GM19025 (cell line): Measurements from ENCODE around the gene MYBL2.
"Not testable (repeated sequence)": the region's sequence is repeated elsewhere in the genome, so short reads cannot be mapped to it uniquely, and the experiment has no call there.

Experiments used
- ATAC-seq: cut with Tn5 transposase; IDR thresholded peaks from one replicate; pipeline ENCODE4 v1.9.1; 2021; ENCODE audit warnings: mild to moderate bottlenecking, low read depth, moderate library complexity; ENCODE audit not compliant: unreplicated experiment

MYBL2 gene

DNA sequence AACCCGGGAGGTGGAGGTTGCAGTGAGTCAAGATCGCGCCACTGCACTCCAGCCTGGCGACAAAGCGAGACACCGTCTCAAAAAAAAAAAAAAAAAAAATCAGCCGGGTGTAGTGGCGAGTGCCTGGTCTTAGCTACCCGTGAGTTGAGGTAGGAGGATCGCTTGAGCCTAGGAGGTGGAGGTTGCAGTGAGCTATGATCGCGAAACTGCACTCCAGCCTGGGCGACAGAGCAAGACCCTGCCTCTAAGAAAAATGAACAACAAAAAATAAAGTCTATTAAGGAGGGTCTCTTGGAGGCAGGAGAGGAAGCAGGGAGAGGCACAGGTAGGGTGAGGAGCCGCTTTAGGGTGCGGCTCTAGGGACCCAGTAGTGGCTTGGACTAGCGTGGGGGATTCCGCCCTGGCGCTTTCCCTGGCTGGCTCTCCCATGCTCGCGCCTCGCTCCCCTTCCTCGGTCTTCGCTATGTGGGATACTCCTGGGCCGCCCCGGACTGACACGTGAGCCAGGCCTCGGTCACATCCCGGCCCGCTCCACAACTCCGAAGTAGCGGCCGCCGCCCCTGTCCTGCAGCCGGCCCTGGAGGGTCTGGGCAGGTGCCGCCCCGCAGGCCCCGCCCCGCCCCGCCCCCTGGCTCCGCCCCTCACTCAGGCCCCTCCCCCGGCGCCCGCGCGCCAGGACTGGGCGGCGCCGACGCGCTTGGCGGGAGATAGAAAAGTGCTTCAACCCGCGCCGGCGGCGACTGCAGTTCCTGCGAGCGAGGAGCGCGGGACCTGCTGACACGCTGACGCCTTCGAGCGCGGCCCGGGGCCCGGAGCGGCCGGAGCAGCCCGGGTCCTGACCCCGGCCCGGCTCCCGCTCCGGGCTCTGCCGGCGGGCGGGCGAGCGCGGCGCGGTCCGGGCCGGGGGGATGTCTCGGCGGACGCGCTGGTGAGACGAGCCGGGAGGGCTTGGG is at the start of gene MYBL2:
Gene MYBL2, plus strand, starts transcription at position 739 of the 953 bp plus-strand sequence. Its CDS starts 170 bp downstream, at position 909.
- peak; percentile 68 for ATAC-seq

DNA sequence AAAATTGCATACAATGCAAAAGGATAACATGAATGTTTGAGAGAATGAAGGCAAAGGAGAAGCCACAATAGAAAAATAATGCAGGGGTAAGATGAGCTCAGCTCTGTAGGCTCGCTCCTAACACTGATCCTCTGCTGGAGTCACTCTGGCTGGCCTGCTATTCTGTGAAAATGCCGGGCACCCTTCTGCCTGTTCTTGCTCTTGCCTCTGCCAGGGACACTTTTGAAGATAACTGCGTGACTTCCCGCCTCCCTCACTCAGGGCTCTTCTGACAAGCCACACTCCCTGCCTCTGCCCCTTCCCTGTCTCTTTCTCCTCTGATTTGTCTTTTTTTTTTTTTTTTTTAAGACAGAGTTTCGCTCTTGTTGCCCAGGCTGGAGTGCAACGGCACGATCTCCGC is 35.3 kb upstream of the MYBL2 start:
- ATAC-seq = no peak

DNA sequence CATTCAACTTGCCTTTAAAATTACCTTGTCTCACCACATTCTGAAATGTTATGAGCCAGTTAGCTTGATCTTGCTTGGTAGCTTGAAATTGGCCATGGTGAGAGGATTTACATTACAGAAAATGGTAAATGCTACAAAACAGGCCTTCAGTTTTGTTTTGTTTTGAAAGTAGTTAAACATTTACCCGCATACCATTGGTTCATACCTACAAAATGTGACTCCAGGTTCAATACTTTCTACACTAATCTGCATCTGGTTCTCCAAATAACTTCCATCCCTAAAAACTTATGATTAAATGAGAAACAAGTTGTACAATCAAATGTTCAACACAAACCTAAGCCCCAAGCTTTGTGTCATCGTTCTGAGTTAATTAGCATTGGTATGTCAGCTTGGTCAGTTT is 30.5 kb upstream of the MYBL2 start:
- no peak for ATAC-seq

DNA sequence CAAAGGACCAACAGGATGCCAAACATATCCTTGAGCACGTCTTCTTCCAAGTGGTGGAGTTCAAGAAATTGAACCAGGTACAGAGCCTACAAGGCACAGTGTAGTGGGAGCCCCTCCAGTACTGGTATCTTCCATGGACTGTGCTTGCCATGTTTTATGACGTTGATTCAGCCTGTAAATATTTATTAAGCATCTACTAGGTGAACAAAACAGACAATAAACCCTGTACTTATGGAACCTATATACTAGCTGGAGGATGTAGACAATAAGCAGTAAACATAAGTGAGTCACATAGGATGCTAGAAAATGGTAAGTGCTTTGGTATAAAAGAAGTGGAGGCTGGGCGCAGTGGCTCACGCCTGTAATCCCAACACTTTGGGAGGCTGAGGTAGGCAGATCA is 24.4 kb upstream of the MYBL2 start:
- ATAC-seq = no peak

DNA sequence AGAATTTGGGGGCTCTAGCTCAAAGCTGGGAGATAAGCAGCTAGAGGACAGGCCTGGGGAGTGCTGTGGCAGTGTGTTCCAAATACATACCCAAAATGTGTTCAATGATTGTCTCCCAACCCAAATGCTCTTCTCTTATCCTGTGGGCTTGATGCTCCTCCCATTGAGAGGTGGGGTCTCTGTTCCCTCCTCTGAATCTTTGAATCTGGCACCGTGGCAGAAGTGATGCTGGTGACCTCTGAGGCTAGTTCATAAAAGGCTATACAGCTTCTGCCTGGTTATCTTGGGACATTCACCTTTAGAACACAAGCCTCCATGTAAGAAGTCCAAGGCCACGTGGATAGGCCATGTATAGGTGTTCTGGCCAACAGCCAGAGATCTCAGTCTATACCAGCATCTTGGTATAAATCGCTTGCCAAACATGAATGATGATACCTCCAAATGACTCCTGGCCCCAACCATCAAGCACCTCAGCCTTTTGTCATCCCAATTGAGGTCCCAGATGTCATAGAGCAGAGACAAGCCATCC is 15.9 kb upstream of the MYBL2 start:
- no peak for ATAC-seq

DNA sequence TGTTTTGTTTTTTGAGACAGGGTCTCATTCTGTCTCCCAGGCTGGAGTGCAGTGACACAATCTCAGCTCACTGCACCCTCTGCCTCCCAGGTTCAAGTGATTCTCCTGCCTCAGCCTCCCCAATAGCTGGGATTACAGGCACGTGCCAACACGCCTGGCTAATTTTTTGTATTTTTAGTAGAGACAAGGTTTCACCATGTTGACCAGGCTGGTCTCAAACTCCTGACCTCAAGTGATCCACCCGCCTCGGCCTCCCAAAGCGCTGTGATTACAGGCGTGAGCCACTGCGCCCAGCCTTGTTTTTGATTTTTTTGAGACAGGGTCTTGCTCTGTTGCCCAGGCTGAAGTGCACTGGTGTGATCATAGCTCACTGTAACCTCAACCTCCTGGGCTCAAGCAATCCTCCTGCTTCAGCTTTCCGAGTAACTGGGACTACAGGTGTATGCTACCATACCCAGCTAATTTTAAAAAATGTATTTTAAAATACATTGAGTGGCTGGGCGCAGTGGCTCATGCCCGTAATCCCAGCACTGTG is 15.2 kb upstream of the MYBL2 start:
- not testable (repeated sequence) for ATAC-seq

DNA sequence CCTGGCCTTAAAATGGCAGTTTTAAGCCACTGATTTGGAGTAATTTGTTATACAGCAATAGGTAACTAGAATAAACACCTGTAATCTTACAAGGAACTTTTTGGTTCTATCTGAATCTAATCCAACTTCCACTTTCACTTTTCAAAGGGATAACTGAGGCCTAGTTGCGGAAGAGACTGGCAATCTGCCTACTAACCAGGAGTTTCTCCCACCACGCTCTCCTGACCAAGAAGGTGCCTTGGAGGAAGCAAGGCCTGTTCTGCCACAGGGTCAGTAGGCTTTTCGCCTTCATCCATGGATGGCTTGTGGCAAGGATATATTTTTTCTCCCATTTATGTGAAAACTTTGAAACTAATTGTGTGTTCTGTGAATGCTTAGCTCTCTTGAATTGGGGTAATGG is 12.9 kb upstream of the MYBL2 start:
- no peak for ATAC-seq

DNA sequence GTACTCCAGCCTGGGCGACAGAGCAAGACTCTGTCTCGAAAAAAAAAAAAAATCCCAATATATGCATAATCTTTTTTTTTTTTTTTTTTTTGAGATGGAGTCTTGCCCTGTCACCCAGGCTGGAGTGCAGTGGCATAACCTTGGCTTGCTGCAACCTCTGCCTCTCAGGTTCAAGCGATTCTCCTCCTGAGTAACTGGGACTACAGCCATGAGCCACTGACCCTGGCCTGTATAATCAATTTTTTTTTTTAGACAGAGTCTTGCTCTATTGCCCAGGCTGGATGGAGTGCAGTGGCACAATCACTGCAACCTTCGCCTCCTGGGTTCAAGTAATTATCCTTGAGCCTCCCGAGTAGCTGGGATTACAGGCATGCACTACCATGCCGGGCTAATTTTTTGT is 11.7 kb upstream of the MYBL2 start:
- ATAC-seq = not testable (repeated sequence)

DNA sequence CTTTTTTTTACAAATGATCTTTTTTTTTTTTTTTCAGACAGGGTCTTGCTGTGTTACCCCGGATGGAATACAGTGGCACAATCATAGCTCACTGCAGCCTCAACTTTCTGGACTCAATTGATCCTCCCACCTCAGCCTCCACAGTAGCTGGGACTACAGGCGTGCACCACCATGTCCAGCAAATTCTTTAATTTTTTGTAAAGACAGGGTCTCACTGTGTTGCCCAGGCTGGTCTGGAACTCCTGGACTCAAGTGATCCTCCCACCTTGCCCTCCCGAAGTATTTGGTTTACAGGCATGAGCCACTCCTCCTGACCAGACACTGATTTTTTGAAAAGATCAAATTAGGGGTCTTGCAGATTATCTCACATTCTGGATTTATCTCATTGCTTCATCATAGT is 11.0 kb upstream of the MYBL2 start:
- no peak for ATAC-seq

DNA sequence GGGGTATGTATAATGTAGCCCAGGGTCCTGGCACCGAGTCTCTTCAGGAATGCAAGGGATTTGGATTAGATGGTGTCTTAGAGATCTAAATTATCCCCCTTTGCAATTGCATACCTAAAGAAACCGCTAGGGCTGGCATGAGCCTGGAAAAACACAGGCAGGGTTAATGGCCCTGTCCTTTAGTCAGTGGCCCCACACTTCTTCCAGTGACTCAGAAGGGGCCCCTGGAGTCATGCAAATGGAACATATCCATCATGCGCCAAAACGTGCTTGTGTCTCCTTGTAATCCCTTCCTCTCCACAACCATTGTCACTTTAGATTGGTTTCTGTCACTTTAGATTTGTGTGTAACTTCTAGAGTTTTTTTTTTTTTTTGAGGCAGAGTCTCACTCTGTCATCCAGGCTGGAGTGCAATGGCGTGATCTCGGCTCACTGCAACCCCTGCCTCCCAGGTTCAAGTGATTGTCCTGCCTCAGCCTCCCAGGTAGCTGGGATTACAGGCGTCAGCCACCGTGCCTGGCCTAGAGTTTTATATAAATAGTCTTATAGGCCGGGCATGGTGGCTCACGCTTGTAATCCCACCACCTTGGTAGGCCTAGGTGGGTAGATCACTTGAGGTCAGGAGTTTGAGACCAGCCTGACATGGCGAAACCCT is 8.7 kb upstream of the MYBL2 start:
- no peak for ATAC-seq

DNA sequence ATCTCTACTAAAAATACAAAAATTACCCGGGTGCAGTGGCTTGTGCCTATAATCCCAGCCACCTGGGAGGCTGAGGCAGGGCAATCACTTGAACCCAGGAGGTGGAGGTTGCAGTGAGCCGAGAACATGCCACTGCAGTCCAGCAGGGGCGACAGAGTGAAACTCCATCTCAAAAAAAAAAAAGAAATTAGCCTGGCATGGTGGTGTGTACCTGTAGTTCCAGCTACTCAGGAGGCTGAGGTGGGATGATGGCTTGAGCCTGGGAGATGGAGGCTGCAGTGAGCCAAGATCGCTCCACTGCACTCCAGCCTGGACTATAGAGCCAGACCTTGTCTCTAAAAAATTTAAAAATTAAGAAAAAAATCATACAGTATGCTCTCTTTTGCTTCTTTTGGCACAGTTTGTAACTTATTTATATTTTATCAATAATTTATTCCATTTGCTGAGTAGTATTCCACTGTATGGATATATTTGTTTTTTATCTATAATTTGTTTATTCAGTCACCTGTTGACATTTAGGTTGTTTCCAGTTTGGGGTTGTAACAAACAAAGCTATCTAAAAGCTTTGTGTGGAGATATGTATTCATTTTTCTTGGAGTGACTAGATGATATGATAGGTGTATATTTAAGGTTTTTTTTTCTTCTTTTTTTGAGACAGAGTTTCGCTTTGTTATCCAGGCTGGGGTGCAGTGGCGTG is 8.0 kb upstream of the MYBL2 start:
- ATAC-seq = no peak

DNA sequence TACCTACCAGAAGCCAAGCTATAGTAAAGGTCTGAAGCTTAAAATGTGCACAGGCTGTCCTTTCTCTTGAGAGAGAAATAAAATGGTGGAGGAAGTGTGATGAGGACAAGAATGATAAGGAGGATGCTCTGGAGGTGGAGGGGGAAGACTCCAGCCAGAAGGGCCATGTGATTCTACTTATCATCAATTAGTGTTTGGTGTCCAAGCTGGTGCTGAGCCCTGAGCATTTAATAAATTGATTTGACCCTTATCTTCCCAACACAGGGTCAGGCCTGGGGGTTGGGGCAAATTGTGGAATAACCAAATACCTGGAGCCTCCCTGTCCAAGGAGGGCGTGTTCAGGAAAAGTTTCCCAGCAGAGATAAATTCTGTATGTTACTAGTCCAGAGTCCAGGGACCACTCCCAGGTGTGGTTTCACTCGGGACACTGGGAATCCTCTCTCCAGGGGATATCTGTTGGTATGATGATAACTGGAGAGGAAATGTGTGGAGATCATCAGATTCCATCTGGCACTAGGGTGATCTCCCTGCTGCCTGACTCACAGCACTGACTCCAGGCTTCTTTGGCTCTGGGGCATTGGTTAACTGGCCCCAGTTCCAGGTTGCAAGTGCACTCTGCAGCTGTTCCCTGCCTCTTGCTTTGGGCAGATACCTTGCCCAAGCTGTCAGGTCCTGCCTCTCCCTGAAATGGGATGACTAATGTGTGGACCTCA is 3.8 kb upstream of the MYBL2 start:
- no peak for ATAC-seq

DNA sequence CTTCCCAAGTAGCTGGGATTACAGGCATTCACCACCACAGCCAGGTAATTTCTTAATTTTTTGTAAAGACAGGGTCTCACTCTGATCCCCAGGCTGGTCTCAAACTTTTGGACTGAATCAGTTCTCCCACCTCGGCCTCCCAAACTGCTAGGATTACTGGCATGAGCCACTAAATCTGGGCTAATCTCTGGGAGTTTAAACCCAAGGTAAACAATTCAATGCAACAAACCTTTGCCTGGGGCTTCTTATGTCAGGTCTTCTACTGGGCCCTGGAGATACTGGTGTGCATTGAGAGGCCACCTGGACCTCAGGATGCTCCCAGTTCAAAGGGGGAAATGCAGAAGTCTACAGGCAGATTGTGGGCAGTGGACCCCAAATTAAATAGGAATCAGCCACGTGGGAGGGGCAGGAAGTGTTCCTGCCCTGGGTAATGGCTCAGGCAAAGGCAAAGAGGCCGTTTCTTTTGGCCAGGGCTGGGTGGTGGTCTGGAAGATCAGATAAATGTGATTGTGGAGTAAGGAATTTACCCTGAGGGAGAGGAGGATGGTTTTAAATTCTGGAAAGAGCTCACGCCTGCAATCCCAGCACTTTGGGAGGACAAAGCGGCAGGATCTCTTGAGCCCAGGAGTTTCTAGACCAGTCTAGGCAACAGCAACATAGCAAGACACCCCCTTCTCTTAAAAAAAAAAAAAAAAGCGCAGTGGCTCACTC is 1.3 kb upstream of the MYBL2 start:
- ATAC-seq = no peak

DNA sequence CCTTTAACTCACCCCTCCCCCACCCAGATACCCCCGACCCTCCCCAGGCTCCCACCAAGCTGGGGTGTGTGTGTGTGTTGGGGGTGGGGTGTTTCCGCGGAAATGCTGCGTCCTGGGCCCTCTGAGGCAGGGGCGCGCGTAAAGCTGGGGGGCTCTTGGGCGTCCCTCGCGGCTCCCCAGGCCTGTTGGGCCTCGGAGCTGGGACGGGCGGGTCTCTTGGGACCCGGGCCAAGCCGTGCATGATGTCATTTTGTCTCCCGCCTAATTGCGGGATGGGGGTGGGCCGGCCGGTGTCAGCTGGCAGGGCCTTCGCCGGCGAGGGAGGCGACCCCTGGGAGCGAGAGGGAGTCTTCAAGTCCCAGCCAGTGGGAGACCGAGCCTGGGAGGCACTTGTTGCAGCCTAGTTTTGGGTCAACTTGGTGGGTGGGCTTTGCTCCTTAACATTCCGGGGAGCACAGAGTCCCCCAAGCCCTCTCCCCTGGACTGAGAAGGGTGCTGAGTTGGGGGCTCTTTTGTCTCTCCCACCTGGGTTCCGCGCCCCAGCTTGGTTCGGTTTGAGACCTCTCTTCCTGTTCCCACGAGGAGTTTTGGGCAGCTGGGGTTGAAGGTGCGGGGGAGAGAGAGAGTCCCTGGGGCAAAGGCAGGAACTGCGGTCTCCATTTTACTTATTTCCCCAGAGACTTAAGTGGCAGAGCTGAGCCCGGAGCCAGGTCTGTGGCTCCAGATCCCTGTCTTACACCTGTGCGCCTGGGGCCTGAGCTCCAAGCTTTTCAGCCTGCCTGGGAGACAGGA is 623 bp downstream of the MYBL2 start:
- ATAC-seq = peak; percentile 11

DNA sequence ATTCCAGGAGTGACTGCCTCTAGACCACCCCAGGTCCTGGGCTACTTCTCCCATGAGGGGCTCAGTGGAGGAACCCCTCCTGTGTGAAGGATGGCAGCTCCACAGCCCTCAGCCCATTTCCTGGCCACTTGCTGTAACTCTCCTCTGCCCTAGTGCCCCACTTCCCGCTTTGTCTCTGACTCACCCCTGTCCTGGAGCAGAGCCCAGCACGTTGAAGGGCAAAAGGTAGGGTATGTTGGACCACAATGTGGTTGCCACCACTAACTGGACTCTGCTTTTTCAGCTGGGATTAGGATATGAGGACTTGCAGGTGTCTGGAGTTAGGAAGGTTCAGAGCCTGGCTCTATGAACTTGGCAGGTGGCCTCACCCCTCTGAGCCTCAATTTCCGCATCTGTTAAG is 2.4 kb downstream of the MYBL2 start:
- no peak for ATAC-seq

DNA sequence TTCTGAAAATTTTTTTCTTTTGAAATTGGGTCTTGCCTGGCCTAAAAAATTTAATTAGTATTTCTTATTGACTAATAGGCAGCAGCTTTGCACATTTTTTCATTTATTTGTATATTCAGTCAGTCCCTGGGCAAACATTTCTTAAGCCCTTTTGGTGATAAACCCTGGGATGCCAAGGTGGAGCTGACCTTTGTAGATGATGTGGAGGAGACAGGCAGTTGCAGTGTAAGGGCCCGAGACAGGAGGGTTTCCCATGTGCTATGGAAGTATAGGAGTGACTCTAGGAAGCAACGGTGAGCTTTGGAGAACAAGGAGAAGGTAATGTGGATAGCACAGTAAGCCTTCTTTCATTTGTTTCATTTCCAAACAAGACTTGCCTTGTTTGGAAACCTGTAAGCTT is 3.5 kb downstream of the MYBL2 start:
- no peak for ATAC-seq

DNA sequence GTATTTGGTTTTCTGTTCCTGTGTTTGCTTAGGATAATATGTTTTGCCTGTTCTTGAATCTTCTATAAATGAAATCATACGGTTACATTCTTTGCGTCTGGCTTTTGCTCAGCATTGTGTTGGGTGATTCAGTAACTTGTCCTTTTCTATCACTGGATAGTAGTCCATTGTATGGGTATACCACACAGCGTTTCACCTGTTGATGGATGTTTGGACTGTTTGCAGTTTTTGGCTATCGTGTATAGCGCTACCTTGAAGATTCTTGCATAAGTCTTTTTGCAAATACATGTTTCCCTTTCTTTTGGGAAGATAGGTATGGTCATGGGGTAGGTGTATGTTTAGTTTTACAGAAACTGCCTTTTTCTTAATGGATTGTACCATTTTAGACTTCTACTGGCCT is 9.5 kb downstream of the MYBL2 start:
- ATAC-seq = no peak

DNA sequence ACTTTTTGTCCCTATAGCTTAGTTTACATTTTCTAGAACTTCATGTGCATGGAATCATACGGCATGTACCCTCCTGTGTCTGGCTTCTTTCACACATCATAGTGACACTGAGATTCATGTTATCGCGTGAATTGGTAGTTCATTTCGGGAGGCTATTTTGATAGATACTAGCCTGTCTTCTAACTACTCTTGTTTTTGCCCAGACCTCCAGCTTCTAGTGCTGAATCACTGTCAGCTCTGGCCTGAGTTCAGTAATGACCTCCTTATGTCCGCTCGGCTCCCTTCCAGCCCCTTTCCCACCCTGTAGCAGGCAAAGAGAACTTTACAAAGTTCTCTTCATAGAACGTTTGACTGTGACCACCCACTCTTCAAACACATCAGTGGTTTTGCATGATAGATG is 14.1 kb downstream of the MYBL2 start:
- ATAC-seq = no peak

DNA sequence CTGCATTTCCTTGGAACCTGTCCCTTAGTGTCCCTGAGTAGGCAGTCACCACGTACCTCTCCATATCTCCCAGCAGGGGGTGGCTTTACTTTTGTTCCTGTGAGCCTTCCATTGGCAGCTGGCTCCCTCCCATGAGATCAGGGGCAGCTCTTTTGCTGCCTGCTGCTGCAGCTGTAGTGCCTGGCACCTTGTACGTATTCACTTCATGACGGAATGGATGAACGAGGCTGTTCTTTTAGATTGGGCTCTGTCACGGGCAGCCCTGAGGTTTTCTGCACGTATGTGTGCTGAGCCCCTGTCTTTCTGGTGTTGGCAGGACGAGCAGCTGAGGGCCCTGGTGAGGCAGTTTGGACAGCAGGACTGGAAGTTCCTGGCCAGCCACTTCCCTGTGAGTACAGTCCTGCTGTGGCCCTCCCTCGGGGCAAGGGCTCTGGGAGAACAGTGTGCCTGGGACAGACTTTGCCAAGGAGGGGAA is 14.6 kb downstream of the MYBL2 start:
- peak; percentile 6 for ATAC-seq
